Thyroid gland (tissue), 4 donors: ENCODE data around the gene PTPRG. TPM values are rescaled to one million over a fixed set of nuclear protein-coding genes. Genes with fewer than 3 reads are reported as not detected.

Experiments used
- DNase-seq, 2 donors: peaks; one replicate each; pipeline ENCODE4 v3.0.0-alpha.2; 2019
- H3K27ac ChIP-seq, 3 donors: fragments of 200-600 bp; sonication (generic); 1 replicate in 2 of 3; 2 replicates in 1 of 3; pipeline ENCODE4 v1.5.1; 2016 to 2019; ENCODE audit warnings: mild to moderate bottlenecking in 1 of 3, moderate library complexity in 1 of 3
- H3K27me3 ChIP-seq: fragments of 200-600 bp; sonication (generic); one replicate; pipeline ENCODE4 v1.5.1; 2019
- H3K36me3 ChIP-seq, 2 donors: fragments of 200-600 bp; sonication (generic); one replicate each; pipeline ENCODE4 v1.5.1; 2016 to 2019
- H3K4me1 ChIP-seq, 2 donors: fragments of 200-600 bp; sonication (generic); one replicate each; pipeline ENCODE4 v1.5.1; 2017 to 2019
- H3K4me3 ChIP-seq, 3 donors: fragments of 200-600 bp; sonication (generic); replicated peaks in 1 of 3; 1 replicate in 2 of 3; 2 replicates in 1 of 3; pipeline ENCODE4 v1.5.1; 2016; ENCODE audit warnings: mild to moderate bottlenecking in 1 of 3
- H3K9me3 ChIP-seq: fragments of 200-600 bp; sonication (generic); one replicate; pipeline ENCODE4 v1.5.1; 2017
- CTCF ChIP-seq, 6 experiments: fragments of 200-600 bp in 3 of 6; fragments of 450-650 bp in 3 of 6; sonication (generic) in 3 of 6; IDR thresholded peaks; one replicate each; pipeline ENCODE4 v1.5.1; 2016 to 2019; ENCODE audit warnings: antibody characterized with exemption in 6 of 6, mild to moderate bottlenecking in 2 of 6, inconsistent platforms in 1 of 6, moderate library complexity in 1 of 6
- POLR2A ChIP-seq, 2 donors: fragments of 450-650 bp; IDR thresholded peaks; one replicate each; pipeline ENCODE4 v1.6.1; 2017; ENCODE audit warnings: antibody characterized with exemption in 2 of 2, mild to moderate bottlenecking in 2 of 2, moderate library complexity in 1 of 2
- WGBS, 2 donors: methylation state at CpG; one replicate each; pipeline ENCODE4 v1.1.5; 2017; 5-methylcytosine and 5-hydroxymethylcytosine counted together
- intact Hi-C: fragments of 100-400 bp; cut with DNase I; formaldehyde crosslinking; loops from one replicate; pipeline ENCODE4 v1.15.1; 2023
- total RNA-seq, 4 donors: library from RNA; depleted of rRNA; stranded (reverse); fragments of >200 nt; gene quantifications; one replicate each; pipeline ENCODE4 v1.2.3, GENCODE V29; 2016

The PTPRG gene
- total RNA-seq, 4 donors from 2014 or later = 81.6 to 207 (median 132) TPM

- Histone ChIP-seq H3K9me3 (no peaks in the 10 kb centered on the region), H3K27me3 (no peaks in the 10 kb centered on the region), H3K4me3 (no peak overlapping the region), H3K36me3 (no peaks in the 10 kb centered on the region), H3K27ac (peak overlapping the region; percentile 75 to 93 (median 90)), H3K4me1 (peaks cover 37 to 39% of the 10 kb centered on the region in 2 donors)
- DNase-seq = peak; percentile 74 to 77
- intact Hi-C loops = no loop called here
- WGBS, 2 donors = 35 to 50% methylated on average over 3 of the region's 3 CpGs
- TF ChIP-seq CTCF (IDR thresholded peaks at IDR 0.05) (no peak), POLR2A (IDR thresholded peaks at IDR 0.05) (peak in 1 of 2 donors; percentile 49)
Observed at GRCh38 chr3:61684386-61684785, 123.0 kb downstream of the PTPRG start.

- DNase-seq = peak; percentile 45 to 56
- H3K27ac ChIP-seq = peak overlapping the region; percentile 31 to 93 (median 90)
- H3K27me3 ChIP-seq = no peaks in the 10 kb centered on the region
- TF ChIP-seq POLR2A (IDR thresholded peaks at IDR 0.05) = peak in 1 of 2 donors; percentile 31
- TF ChIP-seq CTCF (IDR thresholded peaks at IDR 0.05) = peak in 2 of 6 experiments; percentile 27 to 33
- H3K9me3 ChIP-seq = no peaks in the 10 kb centered on the region
- H3K4me3 ChIP-seq = no peak overlapping the region
- intact Hi-C loops = no loop called here
- 61 to 66% methylated on average over 9 of the region's 9 CpGs for WGBS, 2 donors
- peaks cover 37 to 39% of the 10 kb centered on the region in 2 donors for H3K4me1 ChIP-seq
- H3K36me3 ChIP-seq = no peaks in the 10 kb centered on the region
Observed at GRCh38 chr3:61685755-61686154, 124.4 kb downstream of the PTPRG start.

- Histone ChIP-seq H3K9me3 (no peaks in the 10 kb centered on the region), H3K4me1 (peaks cover 37 to 39% of the 10 kb centered on the region in 2 donors), H3K4me3 (no peak overlapping the region), H3K27ac (peak overlapping the region; percentile 31 to 93 (median 90)), H3K27me3 (no peaks in the 10 kb centered on the region), H3K36me3 (no peaks in the 10 kb centered on the region)
- TF ChIP-seq CTCF (IDR thresholded peaks at IDR 0.05) (no peak), POLR2A (IDR thresholded peaks at IDR 0.05) (no peak)
- 83 to 93% methylated on average over 3 of the region's 3 CpGs for WGBS, 2 donors
- intact Hi-C loops = no loop called here
- peak in 1 of 2 donors; percentile 15 for DNase-seq
Observed at GRCh38 chr3:61686228-61686648, 124.9 kb downstream of the PTPRG start.

GRCh38 chr3:61687206-61687605, 125.8 kb downstream of the PTPRG start:
- TF ChIP-seq POLR2A (IDR thresholded peaks at IDR 0.05) (no peak), CTCF (IDR thresholded peaks at IDR 0.05) (no peak)
- WGBS, 2 donors = 100% methylated on average over 2 of the region's 2 CpGs
- intact Hi-C loops = no loop called here
- Histone ChIP-seq H3K27ac (no peak overlapping the region), H3K36me3 (no peaks in the 10 kb centered on the region), H3K4me1 (peaks cover 33 to 39% of the 10 kb centered on the region in 2 donors), H3K9me3 (no peaks in the 10 kb centered on the region), H3K4me3 (no peak overlapping the region), H3K27me3 (no peaks in the 10 kb centered on the region)
- no peak for DNase-seq

GRCh38 chr3:61687663-61688306, 126.4 kb downstream of the PTPRG start:
- intact Hi-C loops = no loop called here
- WGBS, 2 donors = 81 to 86% methylated on average over 5 of the region's 5 CpGs
- no peak overlapping the region for H3K4me3 ChIP-seq
- DNase-seq = no peak
- H3K36me3 ChIP-seq = no peaks in the 10 kb centered on the region
- H3K4me1 ChIP-seq = peaks cover 29 to 36% of the 10 kb centered on the region in 2 donors
- no peak overlapping the region for H3K27ac ChIP-seq
- H3K9me3 ChIP-seq = no peaks in the 10 kb centered on the region
- TF ChIP-seq CTCF (IDR thresholded peaks at IDR 0.05) (no peak), POLR2A (IDR thresholded peaks at IDR 0.05) (no peak)
- H3K27me3 ChIP-seq = no peaks in the 10 kb centered on the region
